ENCODE measurements around the gene PITPNM2. TPM values are rescaled to one million over a fixed set of nuclear protein-coding genes. Genes with fewer than 3 reads are reported as not detected.

PITPNM2 gene
- polyA plus RNA-seq, 1 experiment, result 1.3 TPM

DNA sequence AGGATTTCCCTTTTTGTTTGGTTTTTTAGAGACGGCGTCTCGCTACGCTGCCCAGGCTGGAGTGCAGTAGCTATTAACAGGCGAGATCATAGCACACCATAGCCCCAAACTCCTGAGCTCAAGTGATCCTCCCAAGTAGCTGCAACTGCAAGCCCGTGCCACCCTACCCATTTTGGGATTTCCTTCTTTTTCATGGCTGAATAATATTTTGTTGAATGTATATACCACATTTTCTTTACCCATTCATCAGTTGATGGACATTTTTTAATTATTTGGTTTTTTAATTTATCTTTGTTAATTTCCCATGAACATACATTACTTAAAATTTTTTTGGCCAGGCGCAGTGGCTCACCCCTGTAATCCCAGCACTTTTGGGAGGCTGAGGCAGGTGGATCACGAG, 15.2 kb downstream of the PITPNM2 start:
- no peak overlapping the region for H3K27ac ChIP-seq (ENCODE audit: low read depth, low read length)
- no peak for DNase-seq (ENCODE audit: low read depth, low spot score)
- TF ChIP-seq, protein P1, sequence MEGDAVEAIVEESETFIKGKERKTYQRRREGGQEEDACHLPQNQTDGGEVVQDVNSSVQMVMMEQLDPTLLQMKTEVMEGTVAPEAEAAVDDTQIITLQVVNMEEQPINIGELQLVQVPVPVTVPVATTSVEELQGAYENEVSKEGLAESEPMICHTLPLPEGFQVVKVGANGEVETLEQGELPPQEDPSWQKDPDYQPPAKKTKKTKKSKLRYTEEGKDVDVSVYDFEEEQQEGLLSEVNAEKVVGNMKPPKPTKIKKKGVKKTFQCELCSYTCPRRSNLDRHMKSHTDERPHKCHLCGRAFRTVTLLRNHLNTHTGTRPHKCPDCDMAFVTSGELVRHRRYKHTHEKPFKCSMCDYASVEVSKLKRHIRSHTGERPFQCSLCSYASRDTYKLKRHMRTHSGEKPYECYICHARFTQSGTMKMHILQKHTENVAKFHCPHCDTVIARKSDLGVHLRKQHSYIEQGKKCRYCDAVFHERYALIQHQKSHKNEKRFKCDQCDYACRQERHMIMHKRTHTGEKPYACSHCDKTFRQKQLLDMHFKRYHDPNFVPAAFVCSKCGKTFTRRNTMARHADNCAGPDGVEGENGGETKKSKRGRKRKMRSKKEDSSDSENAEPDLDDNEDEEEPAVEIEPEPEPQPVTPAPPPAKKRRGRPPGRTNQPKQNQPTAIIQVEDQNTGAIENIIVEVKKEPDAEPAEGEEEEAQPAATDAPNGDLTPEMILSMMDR (IDR thresholded peaks at IDR 0.05; ENCODE audit: low read depth, low read length), result no peak
- H3K27me3 ChIP-seq (ENCODE audit: control insufficient read depth, insufficient read depth, low read length), result no peaks in the 10 kb centered on the region
- ChIA-PET POLR2A (no interaction called here), CTCF (interaction anchor here (1.0 kb wide), 1 partner anchor 93 kb away, joined by 4 read pairs; no protein-coding TSS in a partner anchor)
- no peaks in the 10 kb centered on the region for H3K9me3 ChIP-seq (ENCODE audit: control insufficient read depth, insufficient read depth, low read length)
- H3K4me3 ChIP-seq (ENCODE audit: low read depth, low read length), result no peak overlapping the region

DNA sequence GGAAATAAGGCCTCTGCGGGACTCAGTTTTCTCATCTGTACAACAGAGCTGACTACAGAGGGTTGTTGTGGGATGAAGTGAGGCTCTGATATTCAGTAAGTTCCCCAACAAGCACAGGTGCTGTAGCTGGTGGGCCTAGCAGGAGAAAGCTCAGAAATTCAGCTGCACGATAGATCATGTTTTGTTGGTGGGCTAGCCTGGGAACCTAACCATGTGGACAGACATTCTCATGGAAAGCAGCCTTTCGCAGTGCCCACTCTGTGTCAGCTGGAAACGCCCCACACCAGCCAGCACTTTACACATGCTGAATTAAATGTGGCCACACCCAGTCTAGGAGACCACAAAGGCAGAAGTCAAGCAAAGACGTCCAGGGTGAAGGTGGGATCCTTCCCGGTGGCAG, 16.1 kb downstream of the PITPNM2 start:
- Histone ChIP-seq H3K27ac (ENCODE audit: low read depth, low read length) (no peak overlapping the region), H3K27me3 (ENCODE audit: control insufficient read depth, insufficient read depth, low read length) (no peaks in the 10 kb centered on the region), H3K9me3 (ENCODE audit: control insufficient read depth, insufficient read depth, low read length) (no peaks in the 10 kb centered on the region), H3K4me3 (ENCODE audit: low read depth, low read length) (no peak overlapping the region)
- CTCF ChIA-PET, result interaction anchor here (0.6 to 1.0 kb wide), 2 partner anchors 33 to 92 kb away, joined by 3 to 4 read pairs; no protein-coding TSS in a partner anchor
- TF ChIP-seq, protein P1 (IDR thresholded peaks at IDR 0.05; ENCODE audit: low read depth, low read length), result no peak
- DNase-seq (ENCODE audit: low read depth, low spot score), result no peak
- POLR2A ChIA-PET, result no interaction called here

DNA sequence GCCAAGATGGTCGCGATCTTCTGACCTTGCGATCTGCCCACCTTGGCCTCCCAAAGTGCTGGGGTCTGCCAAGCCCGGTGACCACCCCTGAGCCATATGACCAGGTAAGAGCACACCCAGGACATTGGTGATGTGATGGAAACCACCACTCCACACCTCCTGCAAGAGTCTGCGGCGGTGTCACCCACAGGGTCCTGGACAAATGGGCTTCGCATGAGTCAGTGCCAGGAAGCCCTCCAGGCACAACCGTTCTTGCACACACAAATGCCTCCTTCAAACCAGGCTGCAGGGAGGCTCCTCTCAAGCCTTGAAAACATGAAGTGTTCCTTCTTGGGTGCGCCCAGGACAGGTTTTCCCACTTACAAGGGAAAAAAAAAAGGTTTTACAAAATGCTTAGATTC, 16.6 kb downstream of the PITPNM2 start:
- H3K27me3 ChIP-seq (ENCODE audit: control insufficient read depth, insufficient read depth, low read length), result no peaks in the 10 kb centered on the region
- TF ChIP-seq, protein P1 (IDR thresholded peaks at IDR 0.05; ENCODE audit: low read depth, low read length), result no peak
- no peak overlapping the region for H3K27ac ChIP-seq (ENCODE audit: low read depth, low read length)
- no peak overlapping the region for H3K4me3 ChIP-seq (ENCODE audit: low read depth, low read length)
- ChIA-PET CTCF (interaction anchor here (0.6 kb wide), 1 partner anchor 33 kb away, joined by 3 read pairs; no protein-coding TSS in a partner anchor), POLR2A (no interaction called here)
- H3K9me3 ChIP-seq (ENCODE audit: control insufficient read depth, insufficient read depth, low read length), result no peaks in the 10 kb centered on the region
- no peak for DNase-seq (ENCODE audit: low read depth, low spot score)

DNA sequence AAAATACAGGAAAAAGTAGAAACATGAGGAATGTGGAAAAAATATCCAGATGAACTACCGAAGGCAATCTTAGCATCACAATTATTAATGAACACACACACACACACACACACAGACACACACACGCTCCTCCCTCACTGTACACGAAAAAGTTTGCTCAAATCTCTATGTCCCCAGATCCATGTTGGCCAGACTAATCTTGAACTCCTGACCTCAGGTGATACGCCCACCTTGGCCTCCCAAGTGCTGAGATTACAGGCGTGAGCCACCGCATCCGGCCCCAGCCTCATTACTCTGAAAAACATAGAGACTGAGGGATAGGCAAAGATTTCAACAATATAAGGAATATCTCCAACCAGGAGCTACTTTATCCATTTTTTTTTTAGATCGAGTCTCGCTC, 17.2 kb downstream of the PITPNM2 start:
- TF ChIP-seq, protein P1 (IDR thresholded peaks at IDR 0.05; ENCODE audit: low read depth, low read length), result no peak
- CTCF ChIA-PET, result no interaction called here
- Histone ChIP-seq H3K9me3 (ENCODE audit: control insufficient read depth, insufficient read depth, low read length) (no peaks in the 10 kb centered on the region), H3K27ac (ENCODE audit: low read depth, low read length) (no peak overlapping the region), H3K4me3 (ENCODE audit: low read depth, low read length) (no peak overlapping the region), H3K27me3 (ENCODE audit: control insufficient read depth, insufficient read depth, low read length) (no peaks in the 10 kb centered on the region)
- DNase-seq (ENCODE audit: low read depth, low spot score), result no peak
- POLR2A ChIA-PET, result no interaction called here

DNA sequence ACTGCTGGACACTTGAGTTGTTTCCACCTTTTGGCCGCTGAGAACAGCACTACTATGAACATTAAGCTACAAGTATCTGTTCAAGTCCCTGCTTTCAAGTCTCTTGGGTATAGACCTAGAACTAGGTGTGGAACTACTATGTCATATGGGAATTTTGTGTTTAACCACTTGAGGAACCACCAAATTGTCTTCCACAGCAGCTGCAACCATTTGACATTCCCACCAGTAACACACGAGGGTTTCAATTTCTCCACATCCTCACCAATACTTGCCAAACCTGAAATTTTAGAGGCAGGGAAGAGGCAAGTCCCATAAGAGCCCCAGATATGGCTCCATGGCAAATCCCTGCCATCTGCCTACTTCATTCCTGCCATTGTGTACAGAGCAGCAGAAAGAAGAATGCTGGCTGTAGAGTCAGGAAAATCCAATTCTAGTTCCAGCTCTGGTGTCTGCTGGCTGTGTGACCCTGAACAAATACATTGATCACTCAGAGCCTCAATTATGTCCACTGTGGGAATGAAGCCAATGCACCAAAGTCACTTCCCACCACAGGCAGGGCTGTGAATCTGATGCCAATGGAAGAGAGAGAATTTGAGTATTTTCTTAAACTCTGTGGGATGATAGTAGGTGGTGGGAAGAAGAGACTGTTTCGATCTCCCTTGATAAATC, 17.8 kb downstream of the PITPNM2 start:
- H3K9me3 ChIP-seq (ENCODE audit: control insufficient read depth, insufficient read depth, low read length), result no peaks in the 10 kb centered on the region
- no peaks in the 10 kb centered on the region for H3K27me3 ChIP-seq (ENCODE audit: control insufficient read depth, insufficient read depth, low read length)
- TF ChIP-seq, protein P1 (IDR thresholded peaks at IDR 0.05; ENCODE audit: low read depth, low read length), result no peak
- ChIA-PET POLR2A (no interaction called here), CTCF (no interaction called here)
- no peak overlapping the region for H3K27ac ChIP-seq (ENCODE audit: low read depth, low read length)
- DNase-seq (ENCODE audit: low read depth, low spot score), result no peak
- H3K4me3 ChIP-seq (ENCODE audit: low read depth, low read length), result no peak overlapping the region
